Measurements from ENCODE around the gene PIEZO2. TPM values are rescaled to one million over a fixed set of nuclear protein-coding genes. Genes with fewer than 3 reads are reported as not detected.

The PIEZO2 gene
- total and polyA plus RNA-seq, 10 donors, result 0.42 to 13.0 (median 8.0) TPM

DNA sequence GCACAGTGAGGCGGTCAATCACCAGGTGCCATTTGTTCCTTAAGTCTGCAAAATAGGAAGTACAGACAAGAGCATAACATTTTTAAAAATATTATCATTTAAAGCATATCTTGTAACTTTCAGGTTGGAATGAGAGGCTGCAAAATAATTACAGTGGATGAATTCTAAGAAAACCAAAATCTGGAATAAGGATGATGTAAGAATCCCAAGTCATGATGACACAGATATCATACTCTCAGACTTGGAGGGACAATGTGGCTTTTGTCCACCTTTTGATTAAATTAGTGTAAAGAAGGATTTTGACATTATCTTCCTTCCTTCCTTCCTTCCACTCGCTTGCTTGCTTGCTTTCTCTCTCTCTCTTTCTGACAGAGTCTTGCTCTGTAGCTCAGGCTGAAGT lies 379.1 kb downstream of the PIEZO2 start:
- Histone ChIP-seq H3K9me3 (peaks cover 0 to 6% (median 0%) of the 10 kb centered on the region in 8 donors), H3K27ac (no peak overlapping the region), H3K36me3 (no peaks in the 10 kb centered on the region), H3K4me3 (no peak overlapping the region), H3K4me1 (no peaks in the 10 kb centered on the region), H3K27me3 (replicated peaks in 1 of 7) (no peaks in the 10 kb centered on the region)
- no peak for DNase-seq
- 58 to 84% (median 72%) methylated on average over 2 of the region's 2 CpGs for WGBS, 5 donors
- intact Hi-C loops (cut with DNase I; ENCODE audit: low total_unique reads), result no loop called here
- TF ChIP-seq, protein P1, sequence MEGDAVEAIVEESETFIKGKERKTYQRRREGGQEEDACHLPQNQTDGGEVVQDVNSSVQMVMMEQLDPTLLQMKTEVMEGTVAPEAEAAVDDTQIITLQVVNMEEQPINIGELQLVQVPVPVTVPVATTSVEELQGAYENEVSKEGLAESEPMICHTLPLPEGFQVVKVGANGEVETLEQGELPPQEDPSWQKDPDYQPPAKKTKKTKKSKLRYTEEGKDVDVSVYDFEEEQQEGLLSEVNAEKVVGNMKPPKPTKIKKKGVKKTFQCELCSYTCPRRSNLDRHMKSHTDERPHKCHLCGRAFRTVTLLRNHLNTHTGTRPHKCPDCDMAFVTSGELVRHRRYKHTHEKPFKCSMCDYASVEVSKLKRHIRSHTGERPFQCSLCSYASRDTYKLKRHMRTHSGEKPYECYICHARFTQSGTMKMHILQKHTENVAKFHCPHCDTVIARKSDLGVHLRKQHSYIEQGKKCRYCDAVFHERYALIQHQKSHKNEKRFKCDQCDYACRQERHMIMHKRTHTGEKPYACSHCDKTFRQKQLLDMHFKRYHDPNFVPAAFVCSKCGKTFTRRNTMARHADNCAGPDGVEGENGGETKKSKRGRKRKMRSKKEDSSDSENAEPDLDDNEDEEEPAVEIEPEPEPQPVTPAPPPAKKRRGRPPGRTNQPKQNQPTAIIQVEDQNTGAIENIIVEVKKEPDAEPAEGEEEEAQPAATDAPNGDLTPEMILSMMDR (IDR thresholded peaks at IDR 0.05 in 8 of 11, conservative IDR thresholded peaks at IDR 0.05 in 3 of 11), result no peak
- TF ChIP-seq POLR2A (IDR thresholded peaks at IDR 0.05) (no peak), POLR2AphosphoS5 (IDR thresholded peaks at IDR 0.05) (no peak)

DNA sequence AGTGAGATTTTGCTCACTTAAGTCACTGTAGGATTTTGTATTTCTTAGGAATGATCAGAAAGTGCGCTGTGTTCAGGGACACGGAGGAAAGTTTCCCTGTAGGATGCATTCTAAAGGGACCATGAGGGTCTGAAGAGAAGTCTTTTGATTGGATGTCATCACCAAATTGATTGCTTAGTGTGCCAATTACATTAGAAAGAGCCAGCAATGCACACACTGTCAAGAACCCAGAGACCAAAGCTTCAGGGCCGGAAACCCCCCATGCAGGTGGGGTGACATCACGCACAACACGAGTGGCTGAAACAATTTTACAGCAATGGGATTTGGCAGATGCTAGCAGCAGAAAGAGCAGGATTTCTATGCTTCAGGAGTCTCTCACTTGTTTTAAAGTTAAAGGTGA lies 381.1 kb downstream of the PIEZO2 start:
- intact Hi-C loops (cut with DNase I; ENCODE audit: low total_unique reads), result no loop called here
- Histone ChIP-seq H3K4me1 (no peaks in the 10 kb centered on the region), H3K27ac (no peak overlapping the region), H3K4me3 (no peak overlapping the region), H3K27me3 (replicated peaks in 1 of 7) (no peaks in the 10 kb centered on the region), H3K9me3 (peaks cover 0 to 6% (median 0%) of the 10 kb centered on the region in 8 donors), H3K36me3 (no peaks in the 10 kb centered on the region)
- no peak for DNase-seq
- 89 to 93% (median 92%) methylated on average over 5 of the region's 5 CpGs for WGBS, 5 donors
- TF ChIP-seq, protein P1 (IDR thresholded peaks at IDR 0.05 in 8 of 11, conservative IDR thresholded peaks at IDR 0.05 in 3 of 11), result no peak
- TF ChIP-seq POLR2A (IDR thresholded peaks at IDR 0.05), result no peak

DNA sequence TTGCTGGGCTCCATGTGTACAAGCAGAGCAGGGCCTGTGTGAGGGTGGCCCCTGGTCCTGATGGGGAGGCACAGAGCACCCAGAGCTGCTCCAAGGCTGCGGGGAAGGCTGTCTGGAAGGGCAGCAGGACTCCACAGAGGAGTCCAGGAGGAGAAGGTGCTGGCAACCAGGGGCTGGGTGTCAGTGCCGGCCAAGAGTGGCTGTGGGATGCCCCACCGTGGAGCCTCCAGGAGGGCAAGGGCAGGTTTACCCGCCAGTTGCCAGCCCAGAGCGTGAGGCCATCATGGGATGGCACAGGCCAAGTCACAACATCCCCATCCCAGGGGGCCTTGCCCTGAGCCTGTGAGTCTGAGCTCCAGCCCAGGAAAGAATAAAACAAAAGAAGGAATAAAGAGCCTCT lies 381.7 kb downstream of the PIEZO2 start:
- Histone ChIP-seq H3K36me3 (no peaks in the 10 kb centered on the region), H3K9me3 (peaks cover 0 to 6% (median 0%) of the 10 kb centered on the region in 8 donors), H3K4me3 (no peak overlapping the region), H3K27ac (no peak overlapping the region), H3K4me1 (no peaks in the 10 kb centered on the region), H3K27me3 (replicated peaks in 1 of 7) (no peaks in the 10 kb centered on the region)
- no peak for DNase-seq
- TF ChIP-seq, protein P1 (IDR thresholded peaks at IDR 0.05 in 8 of 11, conservative IDR thresholded peaks at IDR 0.05 in 3 of 11), result no peak
- TF ChIP-seq POLR2A (IDR thresholded peaks at IDR 0.05), result no peak
- no peak for TF ChIP-seq POLR2AphosphoS5 (IDR thresholded peaks at IDR 0.05)
- intact Hi-C loops (cut with DNase I; ENCODE audit: low total_unique reads), result no loop called here
- 78 to 100% (median 92%) methylated on average over 4 to 5 of the region's 5 CpGs for WGBS, 5 donors

GRCh38 chr18:10760986-10761385 lies 388.4 kb downstream of the PIEZO2 start:
- no peak overlapping the region for H3K27ac ChIP-seq
- no peaks in the 10 kb centered on the region for H3K9me3 ChIP-seq
- H3K4me1 ChIP-seq, result no peaks in the 10 kb centered on the region
- no peak overlapping the region for H3K4me3 ChIP-seq
- TF ChIP-seq POLR2AphosphoS5 (IDR thresholded peaks at IDR 0.05), result no peak
- TF ChIP-seq, protein P1 (IDR thresholded peaks at IDR 0.05 in 8 of 11, conservative IDR thresholded peaks at IDR 0.05 in 3 of 11), result no peak
- no peak for TF ChIP-seq POLR2A (IDR thresholded peaks at IDR 0.05)
- no peak for DNase-seq
- no peaks in the 10 kb centered on the region for H3K27me3 ChIP-seq (replicated peaks in 1 of 7)
- no peaks in the 10 kb centered on the region for H3K36me3 ChIP-seq
- WGBS, 5 donors, result 87 to 92% (median 90%) methylated on average over 5 of the region's 5 CpGs
- intact Hi-C loops (cut with DNase I; ENCODE audit: low total_unique reads), result no loop called here

All from spleen (tissue), 11 donors.